ENCODE measurements around the gene HSF4. TPM values are rescaled to one million over a fixed set of nuclear protein-coding genes. Genes with fewer than 3 reads are reported as not detected.

HSF4 gene
- total and polyA plus RNA-seq, 2 of the 4 experiments (the other 2 are of a cell fraction), result 0.54 to 7.5 TPM

DNA sequence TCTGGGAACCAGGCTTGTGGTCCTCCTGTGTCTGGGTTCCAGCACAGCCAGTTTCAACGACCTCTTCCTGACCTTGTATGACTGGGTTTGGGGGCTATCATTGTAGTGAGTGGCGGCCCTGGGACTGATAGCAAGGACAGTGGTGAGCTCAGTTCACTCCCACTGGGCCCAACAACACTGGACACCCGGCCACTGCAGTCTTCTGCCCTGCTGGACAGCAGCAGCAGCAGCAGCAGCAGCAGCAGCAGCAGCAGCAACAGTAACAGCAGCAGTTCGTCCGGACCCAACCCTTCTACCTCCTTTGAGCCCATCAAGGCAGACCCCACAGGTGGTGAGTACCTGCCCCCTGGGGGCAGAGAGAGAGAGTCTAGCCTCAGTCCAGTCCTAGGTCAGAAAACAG lies 31.1 kb downstream of the HSF4 start:
- H3K36me3 ChIP-seq (ENCODE audit: control insufficient read depth, insufficient read depth, low read length), result peaks cover 55% of the 10 kb centered on the region
- CTCF ChIA-PET, result no interaction called here
- no peak for TF ChIP-seq CHD1 (IDR thresholded peaks at IDR 0.05; ENCODE audit: low read depth, low read length)
- no peak for TF ChIP-seq MXI1 (IDR thresholded peaks at IDR 0.05; ENCODE audit: borderline replicate concordance, low read depth, low read length)
- TF ChIP-seq RAD21 (IDR thresholded peaks at IDR 0.05; ENCODE audit: low read length), result no peak
- TF ChIP-seq FOS (IDR thresholded peaks at IDR 0.05; ENCODE audit: low read depth, low read length), result no peak
- TF ChIP-seq, protein P1, sequence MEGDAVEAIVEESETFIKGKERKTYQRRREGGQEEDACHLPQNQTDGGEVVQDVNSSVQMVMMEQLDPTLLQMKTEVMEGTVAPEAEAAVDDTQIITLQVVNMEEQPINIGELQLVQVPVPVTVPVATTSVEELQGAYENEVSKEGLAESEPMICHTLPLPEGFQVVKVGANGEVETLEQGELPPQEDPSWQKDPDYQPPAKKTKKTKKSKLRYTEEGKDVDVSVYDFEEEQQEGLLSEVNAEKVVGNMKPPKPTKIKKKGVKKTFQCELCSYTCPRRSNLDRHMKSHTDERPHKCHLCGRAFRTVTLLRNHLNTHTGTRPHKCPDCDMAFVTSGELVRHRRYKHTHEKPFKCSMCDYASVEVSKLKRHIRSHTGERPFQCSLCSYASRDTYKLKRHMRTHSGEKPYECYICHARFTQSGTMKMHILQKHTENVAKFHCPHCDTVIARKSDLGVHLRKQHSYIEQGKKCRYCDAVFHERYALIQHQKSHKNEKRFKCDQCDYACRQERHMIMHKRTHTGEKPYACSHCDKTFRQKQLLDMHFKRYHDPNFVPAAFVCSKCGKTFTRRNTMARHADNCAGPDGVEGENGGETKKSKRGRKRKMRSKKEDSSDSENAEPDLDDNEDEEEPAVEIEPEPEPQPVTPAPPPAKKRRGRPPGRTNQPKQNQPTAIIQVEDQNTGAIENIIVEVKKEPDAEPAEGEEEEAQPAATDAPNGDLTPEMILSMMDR (conservative IDR thresholded peaks at IDR 0.05; ENCODE audit: low read depth, low read length), result no peak
- TF ChIP-seq, protein P2, sequence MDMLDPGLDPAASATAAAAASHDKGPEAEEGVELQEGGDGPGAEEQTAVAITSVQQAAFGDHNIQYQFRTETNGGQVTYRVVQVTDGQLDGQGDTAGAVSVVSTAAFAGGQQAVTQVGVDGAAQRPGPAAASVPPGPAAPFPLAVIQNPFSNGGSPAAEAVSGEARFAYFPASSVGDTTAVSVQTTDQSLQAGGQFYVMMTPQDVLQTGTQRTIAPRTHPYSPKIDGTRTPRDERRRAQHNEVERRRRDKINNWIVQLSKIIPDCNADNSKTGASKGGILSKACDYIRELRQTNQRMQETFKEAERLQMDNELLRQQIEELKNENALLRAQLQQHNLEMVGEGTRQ (IDR thresholded peaks at IDR 0.05; ENCODE audit: low read depth, low read length), result no peak
- no peak for TF ChIP-seq RFX5 (IDR thresholded peaks at IDR 0.05; ENCODE audit: low read depth, low read length)

More for the DNA sequence above, 31.1 kb downstream of the HSF4 start:
- no peak overlapping the region for H3K18ac ChIP-seq (ENCODE audit: low read depth, low read length)
- H3K4me1 ChIP-seq (ENCODE audit: control insufficient read depth, insufficient read depth, low read length), result peaks cover 11% of the 10 kb centered on the region
- H3K79me1 ChIP-seq (ENCODE audit: low read depth in 1 of 2, low read length in 2 of 2), result peaks cover 25 to 54% of the 10 kb centered on the region in 2 experiments
- H2BK5ac ChIP-seq (ENCODE audit: low read depth, low read length, poor library complexity, severe bottlenecking), result no peak overlapping the region
- ATAC-seq (ENCODE audit: low read depth) (no peak), DNase-seq (no peak)
- no peak overlapping the region for H4K91ac ChIP-seq (ENCODE audit: insufficient read depth, low read depth, low read length)
- WGBS, 2 experiments (ENCODE audit: extremely low coverage in 2 of 2, insufficient read length in 1 of 2), result 80% methylated on average over 1 of the region's 5 CpGs; no CpG with 5 or more reads in 1 of the 2 experiments
- no peak overlapping the region for H2AK5ac ChIP-seq (ENCODE audit: low read depth, low read length)
- no peak overlapping the region for H2BK120ac ChIP-seq (ENCODE audit: low read depth, low read length)
- no peak overlapping the region for H3K9ac ChIP-seq (ENCODE audit: low read depth, low read length)
- no peak overlapping the region for H3K4me3 ChIP-seq (ENCODE audit: insufficient read depth, low read depth, low read length)
- peaks cover 34% of the 10 kb centered on the region for H4K20me1 ChIP-seq (ENCODE audit: insufficient read depth, low read length)
- no peak overlapping the region for H3K56ac ChIP-seq (ENCODE audit: extremely low read depth, insufficient read depth, low read length)
- no peak overlapping the region for H3K27ac ChIP-seq (ENCODE audit: insufficient read depth, low read length)
- no peak overlapping the region for H2BK15ac ChIP-seq (ENCODE audit: low read depth, low read length)
- intact Hi-C loops (cut with micrococcal nuclease) (no loop called here), in situ Hi-C loops (cut with MboI; ENCODE audit: low sequenced_read_pairs) (no loop called here), dilution Hi-C loops (cut with HindIII; ENCODE audit: low sequenced_read_pairs, unreplicated experiment) (no loop called here)
- H4K8ac ChIP-seq (ENCODE audit: low read depth in 2 of 2, low read length in 2 of 2), result no peak overlapping the region
- H3K9me3 ChIP-seq (ENCODE audit: control insufficient read depth, insufficient read depth, low read length), result no peaks in the 10 kb centered on the region
- POLR2A ChIA-PET (ENCODE audit: unreplicated experiment), result no interaction called here
- no TSS peak for BruUV-seq (replicated peaks)
- no peak overlapping the region for H4K5ac ChIP-seq (ENCODE audit: low read depth, low read length)
- no peak overlapping the region for H3K4ac ChIP-seq (ENCODE audit: low read depth, low read length)
- H2AK9ac ChIP-seq (replicated peaks; ENCODE audit: low read depth, low read length, poor library complexity), result no peak overlapping the region
- no peak overlapping the region for H2AFZ ChIP-seq (replicated peaks; ENCODE audit: low read length, poor library complexity)
- no peak overlapping the region for H2BK20ac ChIP-seq (ENCODE audit: low read depth, low read length)
- no peak overlapping the region for H3K14ac ChIP-seq (replicated peaks; ENCODE audit: low read depth, low read length)
- no peak overlapping the region for H3K23ac ChIP-seq (ENCODE audit: low read depth, low read length)
- H3K4me2 ChIP-seq (ENCODE audit: low read depth, low read length), result no peak overlapping the region
- no peaks in the 10 kb centered on the region for H3K27me3 ChIP-seq (ENCODE audit: control insufficient read depth, insufficient read depth, low read length)
- peaks cover 18% of the 10 kb centered on the region for H3K9me1 ChIP-seq (ENCODE audit: insufficient read depth, low read length)
